ENCODE data around the gene CCNJ.
"Not testable (repeated sequence)": the region's sequence is repeated elsewhere in the genome, so short reads cannot be mapped to it uniquely, and the experiment has no call there.

The CCNJ gene

DNA sequence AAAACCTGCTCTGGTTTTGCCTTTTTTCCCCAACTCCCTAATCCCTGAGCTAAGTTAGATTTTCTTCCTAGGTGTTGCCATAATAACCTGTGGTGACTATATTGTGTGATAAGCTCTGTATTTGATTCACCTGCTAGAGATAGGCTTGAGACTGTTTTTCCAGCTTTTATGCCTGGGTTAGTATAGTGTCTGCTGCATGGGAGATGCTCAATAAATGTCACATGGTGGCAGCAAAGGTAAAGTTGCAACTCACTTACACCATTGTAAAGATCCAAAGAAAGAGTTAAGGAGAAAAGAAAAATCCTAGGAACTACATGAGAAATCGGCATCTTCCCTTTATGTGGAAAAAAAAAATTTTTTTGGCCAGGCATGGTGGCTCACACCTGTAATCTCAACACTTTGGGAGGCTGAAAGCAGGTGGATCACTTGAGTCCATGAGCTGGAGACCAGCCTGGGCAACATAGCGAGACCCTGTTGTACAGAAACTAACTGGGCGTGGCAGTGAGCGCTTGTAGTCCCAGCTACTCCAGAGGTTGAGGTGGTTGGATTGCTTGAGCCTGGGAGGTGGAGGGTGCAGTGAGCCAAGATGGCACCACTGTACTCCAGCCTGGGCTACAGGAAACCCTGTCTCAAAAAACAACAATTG is 3.7 kb downstream of the CCNJ start:
- DNase-seq (ENCODE audit: low read depth, low spot score), result no peak
- no peak overlapping the region for H3K4me3 ChIP-seq
- H3K36me3 ChIP-seq (ENCODE audit: insufficient read depth, low read length), result peaks cover 13% of the 10 kb centered on the region
- TF ChIP-seq POLR2AphosphoS5 (IDR thresholded peaks at IDR 0.05; ENCODE audit: borderline replicate concordance, low read depth, low read length) (no peak), EZH2 (IDR thresholded peaks at IDR 0.05) (no peak), FOXP2 (optimal IDR thresholded peaks at IDR 0.05; ENCODE audit: control extremely low read depth, extremely low read length, insufficient read depth) (no peak)
- H3K27ac ChIP-seq, result no peak overlapping the region
- no peaks in the 10 kb centered on the region for H3K9me3 ChIP-seq (ENCODE audit: low read depth, low read length)
- no peak overlapping the region for H3K9ac ChIP-seq (ENCODE audit: insufficient read length)

DNA sequence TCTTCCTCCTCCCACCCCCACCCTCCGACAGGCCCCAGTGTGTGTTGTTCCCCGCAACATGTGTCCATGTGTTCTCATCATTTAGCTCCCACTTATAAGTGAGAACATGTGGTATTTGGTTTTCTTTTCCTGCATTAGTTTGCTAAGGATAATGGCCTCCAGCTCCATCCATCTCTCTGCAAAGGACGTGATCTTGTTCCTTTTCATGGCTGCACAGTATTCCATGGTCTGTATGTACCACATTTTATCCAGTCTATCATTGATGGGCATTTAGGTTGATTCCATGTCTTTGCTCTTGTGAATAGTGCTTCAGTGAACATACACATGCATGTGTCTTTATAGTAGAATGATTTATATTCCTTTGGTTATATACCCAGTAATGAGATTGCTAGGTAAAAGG is 4.5 kb downstream of the CCNJ start:
- H3K9me3 ChIP-seq (ENCODE audit: low read depth, low read length); H3K27ac ChIP-seq; H3K9ac ChIP-seq (ENCODE audit: insufficient read length); H3K4me3 ChIP-seq; DNase-seq (ENCODE audit: low read depth, low spot score): not testable (repeated sequence)
- H3K36me3 ChIP-seq (ENCODE audit: insufficient read depth, low read length), result peaks cover 13% of the 10 kb centered on the region

DNA sequence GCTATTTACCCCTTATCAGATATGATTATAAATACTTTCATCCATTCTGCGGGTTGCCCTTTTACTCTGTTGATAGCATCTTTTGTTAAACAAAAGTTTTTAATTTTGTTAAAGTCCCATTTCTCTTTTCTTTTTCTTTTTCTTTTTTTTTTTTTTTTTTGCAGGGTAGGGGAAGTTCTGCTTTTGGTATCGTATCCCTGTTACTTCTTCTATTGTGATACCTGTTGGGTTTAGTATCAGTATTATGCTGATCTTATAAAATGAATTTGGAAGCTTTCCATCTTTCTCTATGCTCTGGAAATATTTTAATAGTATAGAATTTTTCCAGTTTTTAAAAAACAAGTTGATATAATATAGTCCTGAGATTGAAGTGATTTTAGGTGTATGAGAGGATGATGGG is 6.0 kb downstream of the CCNJ start:
- DNase-seq (ENCODE audit: low read depth, low spot score), result no peak
- Histone ChIP-seq H3K27ac (no peak overlapping the region), H3K9ac (ENCODE audit: insufficient read length) (no peak overlapping the region), H3K36me3 (ENCODE audit: insufficient read depth, low read length) (peaks cover 17% of the 10 kb centered on the region), H3K9me3 (ENCODE audit: low read depth, low read length) (no peaks in the 10 kb centered on the region), H3K4me3 (no peak overlapping the region)
- TF ChIP-seq FOXP2 (optimal IDR thresholded peaks at IDR 0.05; ENCODE audit: control extremely low read depth, extremely low read length, insufficient read depth), result no peak
- TF ChIP-seq EZH2 (IDR thresholded peaks at IDR 0.05), result no peak
- TF ChIP-seq POLR2AphosphoS5 (IDR thresholded peaks at IDR 0.05; ENCODE audit: borderline replicate concordance, low read depth, low read length), result no peak

DNA sequence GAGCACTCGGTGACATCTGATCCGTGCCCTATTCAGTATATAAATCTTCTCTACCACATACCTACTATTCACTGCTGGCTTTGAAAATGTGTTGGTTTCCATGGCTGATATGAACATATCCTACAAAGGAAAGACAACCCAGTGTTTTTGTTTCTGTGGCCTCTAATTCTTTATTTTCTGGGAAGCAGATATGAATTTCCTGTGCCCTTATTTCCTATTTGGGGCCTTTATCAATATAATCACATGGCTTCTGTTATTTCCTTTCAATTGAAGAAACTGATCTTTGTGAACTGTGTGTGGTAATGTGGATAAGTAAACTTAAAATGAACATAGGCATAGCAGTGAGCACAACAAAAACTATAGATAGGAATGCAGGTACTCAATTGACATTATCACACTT is 10.6 kb downstream of the CCNJ start:
- Histone ChIP-seq H3K27ac (no peak overlapping the region), H3K36me3 (ENCODE audit: insufficient read depth, low read length) (peaks cover 30% of the 10 kb centered on the region; the same call in 1 of the 2 replicates), H3K9ac (ENCODE audit: insufficient read length) (no peak overlapping the region), H3K9me3 (ENCODE audit: low read depth, low read length) (no peaks in the 10 kb centered on the region), H3K4me3 (no peak overlapping the region)
- TF ChIP-seq POLR2AphosphoS5 (IDR thresholded peaks at IDR 0.05; ENCODE audit: borderline replicate concordance, low read depth, low read length), result no peak
- TF ChIP-seq FOXP2 (optimal IDR thresholded peaks at IDR 0.05; ENCODE audit: control extremely low read depth, extremely low read length, insufficient read depth), result no peak
- no peak for TF ChIP-seq EZH2 (IDR thresholded peaks at IDR 0.05)
- DNase-seq (ENCODE audit: low read depth, low spot score), result no peak

DNA sequence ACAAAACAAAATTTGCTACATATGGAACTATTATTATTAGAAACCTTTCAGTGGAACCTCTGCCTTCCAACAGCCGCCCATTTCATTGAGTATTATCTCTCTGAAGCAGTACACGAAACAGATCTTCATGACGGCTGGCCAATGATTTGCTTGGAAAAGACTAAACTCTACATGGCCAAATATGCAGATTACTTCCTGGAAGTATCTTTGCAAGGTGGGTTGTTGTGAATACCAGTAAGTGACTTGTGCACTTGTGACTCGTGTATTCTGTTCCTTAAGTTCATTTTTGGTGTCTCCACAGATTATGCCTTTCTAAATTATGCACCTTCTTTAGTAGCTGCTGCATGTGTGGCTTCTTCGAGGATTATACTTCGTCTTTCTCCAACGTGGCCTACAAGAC is 13.4 kb downstream of the CCNJ start:
- Histone ChIP-seq H3K36me3 (ENCODE audit: insufficient read depth, low read length) (peaks cover 39% of the 10 kb centered on the region), H3K4me3 (no peak overlapping the region), H3K9ac (ENCODE audit: insufficient read length) (no peak overlapping the region), H3K9me3 (ENCODE audit: low read depth, low read length) (no peaks in the 10 kb centered on the region), H3K27ac (no peak overlapping the region)
- TF ChIP-seq FOXP2 (optimal IDR thresholded peaks at IDR 0.05; ENCODE audit: control extremely low read depth, extremely low read length, insufficient read depth) (no peak), EZH2 (IDR thresholded peaks at IDR 0.05) (no peak), POLR2AphosphoS5 (IDR thresholded peaks at IDR 0.05; ENCODE audit: borderline replicate concordance, low read depth, low read length) (no peak)
- DNase-seq (ENCODE audit: low read depth, low spot score), result no peak

DNA sequence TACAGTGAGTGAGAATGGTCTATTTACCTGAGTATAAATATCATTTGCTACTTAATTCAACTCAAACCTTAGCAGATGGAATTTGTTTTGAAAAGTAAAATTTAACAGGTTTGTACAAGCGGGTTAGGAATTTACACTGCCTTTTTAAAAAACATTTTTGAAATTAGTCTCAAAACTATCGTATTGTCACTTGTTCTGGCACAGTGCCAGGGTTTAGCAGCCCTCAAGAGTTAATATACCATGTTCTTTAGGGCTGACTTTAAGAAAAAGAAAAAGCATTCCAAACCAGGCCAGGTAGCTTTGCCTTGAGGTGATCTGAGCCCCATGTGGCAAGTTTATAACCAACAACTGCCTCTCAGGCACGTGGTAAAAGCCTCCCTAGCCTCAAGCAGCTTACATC is 17.8 kb downstream of the CCNJ start:
- no peak for DNase-seq (ENCODE audit: low read depth, low spot score)
- no peak overlapping the region for H3K9ac ChIP-seq (ENCODE audit: insufficient read length)
- no peak overlapping the region for H3K27ac ChIP-seq
- no peak overlapping the region for H3K4me3 ChIP-seq
- TF ChIP-seq FOXP2 (optimal IDR thresholded peaks at IDR 0.05; ENCODE audit: control extremely low read depth, extremely low read length, insufficient read depth) (no peak), EZH2 (IDR thresholded peaks at IDR 0.05) (no peak), POLR2AphosphoS5 (IDR thresholded peaks at IDR 0.05; ENCODE audit: borderline replicate concordance, low read depth, low read length) (no peak)
- peaks cover 35% of the 10 kb centered on the region for H3K36me3 ChIP-seq (ENCODE audit: insufficient read depth, low read length)
- no peaks in the 10 kb centered on the region for H3K9me3 ChIP-seq (ENCODE audit: low read depth, low read length)

DNA sequence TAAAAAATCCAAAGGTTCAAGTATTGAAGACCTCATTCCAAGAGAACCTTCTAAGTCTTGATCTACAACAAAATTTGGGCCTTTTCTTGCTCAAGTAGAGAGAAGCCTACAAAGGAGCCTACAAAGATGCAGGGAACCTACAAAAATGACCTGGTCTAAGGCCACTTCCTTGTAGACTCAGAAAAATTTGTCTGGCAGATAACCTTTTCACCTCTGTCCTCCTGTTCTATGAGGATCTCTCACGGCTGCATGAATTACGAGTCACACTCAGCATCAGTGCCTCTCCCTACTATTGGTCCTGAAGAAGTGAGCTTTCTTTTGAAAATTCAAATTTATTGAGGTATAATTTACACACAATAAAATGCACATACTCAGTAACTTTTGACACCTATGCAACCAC is 29.3 kb downstream of the CCNJ start:
- Histone ChIP-seq H3K9me3 (ENCODE audit: low read depth, low read length) (no peaks in the 10 kb centered on the region), H3K9ac (ENCODE audit: insufficient read length) (no peak overlapping the region), H3K36me3 (ENCODE audit: insufficient read depth, low read length) (no peaks in the 10 kb centered on the region), H3K4me3 (no peak overlapping the region), H3K27ac (no peak overlapping the region)
- no peak for DNase-seq (ENCODE audit: low read depth, low spot score)
- TF ChIP-seq EZH2 (IDR thresholded peaks at IDR 0.05), result no peak
- no peak for TF ChIP-seq FOXP2 (optimal IDR thresholded peaks at IDR 0.05; ENCODE audit: control extremely low read depth, extremely low read length, insufficient read depth)
- no peak for TF ChIP-seq POLR2AphosphoS5 (IDR thresholded peaks at IDR 0.05; ENCODE audit: borderline replicate concordance, low read depth, low read length)

DNA sequence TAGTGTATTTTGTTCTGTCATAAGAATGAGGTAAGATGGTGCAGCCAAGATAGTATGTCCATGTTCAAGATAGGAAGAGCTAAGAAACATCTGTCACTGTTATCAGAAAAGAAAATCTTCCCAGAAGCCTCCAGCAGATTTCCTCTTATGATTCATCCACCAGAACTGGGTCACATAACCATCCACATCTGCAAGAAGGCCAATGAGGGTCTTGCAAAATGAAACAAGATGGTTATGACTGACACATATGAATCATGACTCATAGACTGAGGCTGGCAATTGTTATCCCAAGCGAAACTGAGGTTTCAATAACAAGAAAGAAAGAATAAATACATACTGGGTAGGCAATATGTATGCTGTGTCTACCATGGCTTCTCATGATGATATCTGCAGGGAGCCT is 30.3 kb downstream of the CCNJ start:
- Histone ChIP-seq H3K36me3 (ENCODE audit: insufficient read depth, low read length) (no peaks in the 10 kb centered on the region), H3K9ac (ENCODE audit: insufficient read length) (no peak overlapping the region), H3K4me3 (no peak overlapping the region), H3K27ac (no peak overlapping the region), H3K9me3 (ENCODE audit: low read depth, low read length) (no peaks in the 10 kb centered on the region)
- no peak for DNase-seq (ENCODE audit: low read depth, low spot score)
- TF ChIP-seq FOXP2 (optimal IDR thresholded peaks at IDR 0.05; ENCODE audit: control extremely low read depth, extremely low read length, insufficient read depth) (no peak), POLR2AphosphoS5 (IDR thresholded peaks at IDR 0.05; ENCODE audit: borderline replicate concordance, low read depth, low read length) (no peak), EZH2 (IDR thresholded peaks at IDR 0.05) (no peak)

DNA sequence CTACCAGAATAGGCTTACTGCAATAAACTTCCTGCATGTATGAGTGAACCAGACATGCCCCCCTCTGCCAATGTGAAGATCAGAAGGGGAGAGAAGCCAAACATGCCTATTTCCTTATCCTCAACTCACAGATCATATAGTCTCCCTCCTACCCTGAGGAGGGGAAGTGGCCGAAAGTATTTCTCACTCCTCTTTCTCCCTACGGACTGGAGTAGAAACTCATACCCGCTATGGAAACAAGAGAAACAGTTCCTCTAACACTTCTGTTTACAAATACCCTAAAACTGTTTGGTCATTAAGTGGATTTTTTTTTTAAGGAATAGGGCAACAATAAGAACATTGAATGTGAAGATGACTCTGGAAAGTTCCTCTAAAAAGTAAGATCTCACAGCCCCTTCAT is 31.4 kb downstream of the CCNJ start:
- H3K36me3 ChIP-seq (ENCODE audit: insufficient read depth, low read length), result no peaks in the 10 kb centered on the region
- DNase-seq (ENCODE audit: low read depth, low spot score), result no peak
- no peaks in the 10 kb centered on the region for H3K9me3 ChIP-seq (ENCODE audit: low read depth, low read length)
- no peak overlapping the region for H3K27ac ChIP-seq
- H3K9ac ChIP-seq (ENCODE audit: insufficient read length), result no peak overlapping the region
- H3K4me3 ChIP-seq, result no peak overlapping the region
- no peak for TF ChIP-seq EZH2 (IDR thresholded peaks at IDR 0.05)
- TF ChIP-seq FOXP2 (optimal IDR thresholded peaks at IDR 0.05; ENCODE audit: control extremely low read depth, extremely low read length, insufficient read depth), result no peak
- TF ChIP-seq POLR2AphosphoS5 (IDR thresholded peaks at IDR 0.05; ENCODE audit: borderline replicate concordance, low read depth, low read length), result no peak
